22Rv1 (cell line): ENCODE data around the gene RAB5B.

Experiments used
- ZFX ChIP-seq: fragments of 450-650 bp; IDR thresholded peaks from 2 replicates; pipeline ENCODE4 v1.6.1; 2017; ENCODE audit warnings: antibody characterized with exemption, borderline replicate concordance
- TF ChIP-seq, protein P1 (sequence below): fragments of 450-650 bp; IDR thresholded peaks from 2 replicates; pipeline ENCODE4 v1.5.1; 2017; ENCODE audit warnings: mild to moderate bottlenecking

DNA sequence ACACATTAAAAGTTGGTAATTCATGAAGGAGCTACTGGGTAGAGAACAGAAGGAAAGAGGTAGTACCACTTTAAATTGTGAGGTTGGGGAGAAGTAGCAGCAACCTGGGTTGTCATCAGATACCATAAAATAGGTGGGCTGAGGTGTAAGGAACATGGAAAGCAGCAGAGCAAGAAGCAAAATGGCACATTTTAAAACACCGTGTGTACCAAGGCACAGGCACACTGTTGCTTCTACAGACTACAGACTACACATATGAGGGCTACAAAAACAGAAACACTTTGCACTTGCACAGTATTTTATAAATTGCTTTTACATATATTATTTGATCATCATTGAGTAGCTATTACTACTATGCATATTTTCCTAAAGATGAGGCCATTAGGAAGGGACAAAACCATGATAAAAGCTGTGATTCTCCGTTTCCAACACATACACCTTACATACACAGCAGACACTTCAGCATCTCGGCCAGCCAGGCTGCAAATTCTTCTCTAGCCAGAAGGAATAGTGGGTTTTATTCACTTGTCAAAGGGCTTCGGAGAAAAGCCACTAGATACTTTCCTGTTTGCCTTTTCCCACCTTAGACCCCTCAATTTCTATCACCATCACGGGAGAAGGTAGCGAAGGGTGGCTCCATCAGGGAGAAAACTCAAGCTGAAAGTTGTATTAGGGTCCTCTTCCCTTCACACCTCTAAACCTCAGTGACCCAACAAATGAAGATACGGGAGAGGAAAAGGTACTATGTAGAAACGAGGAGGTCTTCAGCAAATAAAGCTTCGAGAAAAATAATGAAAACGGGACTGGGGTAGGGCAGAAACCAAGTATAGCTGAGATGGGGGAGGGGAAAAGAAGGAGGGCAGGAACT, 47.8 kb upstream of the RAB5B start:
- TF ChIP-seq, protein P1, sequence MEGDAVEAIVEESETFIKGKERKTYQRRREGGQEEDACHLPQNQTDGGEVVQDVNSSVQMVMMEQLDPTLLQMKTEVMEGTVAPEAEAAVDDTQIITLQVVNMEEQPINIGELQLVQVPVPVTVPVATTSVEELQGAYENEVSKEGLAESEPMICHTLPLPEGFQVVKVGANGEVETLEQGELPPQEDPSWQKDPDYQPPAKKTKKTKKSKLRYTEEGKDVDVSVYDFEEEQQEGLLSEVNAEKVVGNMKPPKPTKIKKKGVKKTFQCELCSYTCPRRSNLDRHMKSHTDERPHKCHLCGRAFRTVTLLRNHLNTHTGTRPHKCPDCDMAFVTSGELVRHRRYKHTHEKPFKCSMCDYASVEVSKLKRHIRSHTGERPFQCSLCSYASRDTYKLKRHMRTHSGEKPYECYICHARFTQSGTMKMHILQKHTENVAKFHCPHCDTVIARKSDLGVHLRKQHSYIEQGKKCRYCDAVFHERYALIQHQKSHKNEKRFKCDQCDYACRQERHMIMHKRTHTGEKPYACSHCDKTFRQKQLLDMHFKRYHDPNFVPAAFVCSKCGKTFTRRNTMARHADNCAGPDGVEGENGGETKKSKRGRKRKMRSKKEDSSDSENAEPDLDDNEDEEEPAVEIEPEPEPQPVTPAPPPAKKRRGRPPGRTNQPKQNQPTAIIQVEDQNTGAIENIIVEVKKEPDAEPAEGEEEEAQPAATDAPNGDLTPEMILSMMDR = no peak
- TF ChIP-seq ZFX = no peak
